Keratinocyte (primary cell): ENCODE results near the gene CES2.

Source experiments
- CTCF ChIP-seq, 3 experiments: IDR thresholded peaks in 1 of 3; conservative IDR thresholded peaks in 1 of 3; optimal IDR thresholded peaks in 1 of 3; 2 replicates in 2 of 3; 3 replicates in 1 of 3; pipeline versions ENCODE3 to v1.5.1; 2011; ENCODE audit warnings: low read length in 3 of 3, mild to moderate bottlenecking in 3 of 3, moderate library complexity in 2 of 3, control low read depth in 1 of 3, inconsistent platforms in 1 of 3; ENCODE audit not compliant: insufficient read depth in 2 of 3; ENCODE audit errors: extremely low read depth in 1 of 3
- EZH2 ChIP-seq: IDR thresholded peaks from one replicate; pipeline ENCODE4 v1.6.1; 2012; ENCODE audit warnings: inconsistent platforms, mild to moderate bottlenecking, low read length, moderate library complexity

DNA sequence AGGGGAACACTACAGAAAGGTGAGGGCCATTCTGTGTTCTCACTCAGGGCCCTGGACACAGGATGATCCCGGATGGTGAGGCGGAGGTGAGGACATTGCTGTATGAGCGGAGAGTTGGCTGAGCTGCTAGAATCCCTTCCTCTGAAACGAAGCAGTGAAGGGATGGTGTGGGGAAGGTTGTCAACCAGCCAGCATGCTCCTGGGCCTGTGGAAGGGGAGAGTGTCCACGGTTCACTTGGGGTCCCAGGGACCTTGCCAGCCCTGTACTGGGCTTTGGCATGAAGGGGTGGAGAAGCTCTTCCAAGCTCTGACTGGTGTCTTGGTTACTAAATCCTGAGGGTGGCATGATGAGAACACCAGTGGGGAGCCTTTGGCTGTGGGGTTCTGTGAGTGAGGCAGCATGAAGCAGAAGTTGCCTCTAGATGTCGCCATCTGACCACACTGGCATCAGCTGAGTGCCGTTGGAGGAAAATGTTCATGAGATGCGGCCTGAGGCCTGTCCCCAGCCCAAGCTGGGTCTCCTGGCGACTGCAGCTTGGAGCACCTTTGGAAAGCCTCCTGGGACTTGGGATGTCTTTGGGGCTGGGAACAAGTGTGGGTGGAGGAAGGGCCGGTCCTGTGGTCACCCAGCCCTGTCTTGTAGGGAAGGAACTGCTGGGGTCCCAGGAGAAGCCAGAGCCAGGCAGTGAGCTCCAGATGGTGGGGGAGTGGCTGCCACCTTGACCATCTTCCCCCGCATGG lies 40.2 kb upstream of the CES2 start:
- TF ChIP-seq CTCF (optimal IDR thresholded peaks at IDR 0.05 in 1 of 3, IDR thresholded peaks at IDR 0.05 in 1 of 3, conservative IDR thresholded peaks at IDR 0.05 in 1 of 3; ENCODE audit: extremely low read depth in 1 of 3, insufficient read depth in 2 of 3, low read length in 3 of 3) (peak; percentile 92 to 99 (median 95)), EZH2 (no peak)
